HCT116 (cell line): ENCODE results near the gene PRRT1. TPM values are rescaled to one million over a fixed set of nuclear protein-coding genes. Genes with fewer than 3 reads are reported as not detected.

ENCODE experiments used
- ATAC-seq: fragments of 200-7000 bp; cut with Tn5 transposase; 2 replicates; pipeline ENCODE4 v1.9.1; 2020; ENCODE audit warnings: mild to moderate bottlenecking, moderate library complexity
- BruUV-seq: library from RNA; stranded (reverse); fragments of 400-500 nt; replicated peaks from 2 replicates; lab custom pipeline; 2021; lab: Mats Ljungman, UMichigan
- CTCF ChIA-PET: fragments of 300-600 bp; sonication (Branson Sonifier 250); formaldehyde crosslinking; loops from one replicate; lab custom pipeline; 2021; ENCODE audit warnings: antibody characterized with exemption; lab: Charles Lee
- POLR2A ChIA-PET: fragments of 300-600, 350-600 bp; sonication (Branson Sonifier 250); formaldehyde crosslinking; loops from one replicate; lab custom pipeline; 2021; ENCODE audit warnings: antibody characterized with exemption; lab: Charles Lee
- RAD21 ChIA-PET, 2 experiments: fragments of 300-600 bp; sonication (Branson Sonifier 250); formaldehyde crosslinking; loops; one replicate each; lab custom pipeline; 2023; ENCODE audit warnings: low total read pairs in 2 of 2; ENCODE audit not compliant: uncharacterized antibody in 2 of 2, unreplicated experiment in 2 of 2, low non-redundant PET in 1 of 2; lab: Charles Lee
- DNase-seq: peaks from one replicate; pipeline ENCODE4 v3.0.0-alpha.2; 2010; ENCODE audit warnings: low read depth, low spot score
- H2AFZ ChIP-seq: fragments of 200-600 bp; shearing (Covaris generic), sonication (generic); 2 replicates; pipeline ENCODE4 v1.6.1; 2017; ENCODE audit warnings: low read depth, mixed run types, mixed read lengths, antibody characterized with exemption, low read length; ENCODE audit not compliant: poor library complexity, severe bottlenecking
- H3K27ac ChIP-seq: 2 replicates; pipeline ENCODE4 v1.5.1; 2012; ENCODE audit warnings: low read depth, low read length
- H3K27me3 ChIP-seq: fragments of 200-600 bp; sonication (generic); 2 replicates; pipeline ENCODE4 v1.6.1; 2016; ENCODE audit warnings: mixed run types, low read length, mixed read lengths; ENCODE audit not compliant: insufficient read depth
- H3K36me3 ChIP-seq, 2 experiments: fragments of 200-500 bp in 1 of 2; fragments of 200-600 bp in 1 of 2; sonication (Bioruptor generic) in 1 of 2; sonication (generic) in 1 of 2; 2 replicates each; pipeline versions ENCODE4 v1.5.1 to v1.6.1; 2014 to 2016; ENCODE audit warnings: low read length in 2 of 2, inconsistent platforms in 1 of 2, mixed read lengths in 1 of 2, mixed run types in 1 of 2; ENCODE audit not compliant: insufficient read depth in 2 of 2, control insufficient read depth in 1 of 2
- H3K4me1 ChIP-seq, 2 experiments: fragments of 200-600 bp in 1 of 2; sonication (generic) in 1 of 2; 2 replicates each; pipeline versions ENCODE4 v1.5.1 to v1.6.1; 2012 to 2017; ENCODE audit warnings: low read length in 2 of 2, inconsistent platforms in 1 of 2, mild to moderate bottlenecking in 1 of 2, mixed read lengths in 1 of 2, mixed run types in 1 of 2, moderate library complexity in 1 of 2; ENCODE audit not compliant: insufficient read depth in 2 of 2, control insufficient read depth in 1 of 2
- H3K4me2 ChIP-seq: fragments of 200-600 bp; sonication (generic); 2 replicates; pipeline ENCODE4 v1.6.1; 2017; ENCODE audit warnings: mixed run types, low read length, mixed read lengths
- H3K4me3 ChIP-seq, 2 experiments: fragments of 200-600 bp in 1 of 2; sonication (generic) in 1 of 2; replicated peaks in 1 of 2; 2 replicates each; pipeline ENCODE4 v1.5.1; 2011 to 2016; ENCODE audit warnings: low read length in 2 of 2, control low read depth in 1 of 2, low read depth in 1 of 2, mild to moderate bottlenecking in 1 of 2, mixed read lengths in 1 of 2, mixed run types in 1 of 2
- H3K79me2 ChIP-seq: fragments of 200-600 bp; sonication (generic); 2 replicates; pipeline ENCODE4 v1.6.1; 2017; ENCODE audit warnings: mild to moderate bottlenecking, mixed run types, low read length, moderate library complexity, mixed read lengths; ENCODE audit not compliant: insufficient read depth
- H3K9ac ChIP-seq: fragments of 200-600 bp; sonication (generic); 2 replicates; pipeline ENCODE4 v1.6.1; 2016; ENCODE audit warnings: low read length, mixed read lengths
- H3K9me2 ChIP-seq: fragments of 200-600 bp; sonication (generic), shearing (Covaris generic); 2 replicates; pipeline ENCODE4 v1.6.1; 2017; ENCODE audit warnings: mixed run types, mild to moderate bottlenecking, moderate library complexity; ENCODE audit not compliant: insufficient read depth
- H3K9me3 ChIP-seq, 2 experiments: fragments of 200-500 bp in 1 of 2; fragments of 200-600 bp in 1 of 2; sonication (Bioruptor generic) in 1 of 2; sonication (generic) in 1 of 2; 2 replicates each; pipeline ENCODE4 v1.6.1; 2014 to 2017; ENCODE audit warnings: low read length in 2 of 2, mixed read lengths in 2 of 2, inconsistent platforms in 1 of 2, low read depth in 1 of 2, mild to moderate bottlenecking in 1 of 2, mixed run types in 1 of 2, moderate library complexity in 1 of 2; ENCODE audit not compliant: control insufficient read depth in 1 of 2, insufficient read depth in 1 of 2
- H4K20me1 ChIP-seq: fragments of 200-600 bp; sonication (generic), shearing (Covaris generic); 2 replicates; pipeline ENCODE4 v1.6.1; 2017; ENCODE audit warnings: mixed run types, mild to moderate bottlenecking, moderate library complexity; ENCODE audit not compliant: insufficient read depth
- CEBPB ChIP-seq: IDR thresholded peaks from 2 replicates; pipeline ENCODE4 v1.6.1; 2012; ENCODE audit warnings: low read depth
- EGR1 ChIP-seq: IDR thresholded peaks from 2 replicates; pipeline ENCODE4 v1.6.1; 2012; ENCODE audit warnings: low read depth
- EZH2 ChIP-seq: fragments of 200-600 bp; sonication (generic); IDR thresholded peaks from 2 replicates; pipeline ENCODE4 v1.6.1; 2017; ENCODE audit warnings: antibody characterized with exemption, mixed run types
- EZH2phosphoT487 ChIP-seq: fragments of 200-600 bp; IDR thresholded peaks from 2 replicates; pipeline ENCODE4 v1.6.1; 2018; ENCODE audit warnings: antibody characterized with exemption, borderline replicate concordance
- FOSL1 ChIP-seq: IDR thresholded peaks from 2 replicates; pipeline ENCODE4 v1.6.1; 2012; ENCODE audit warnings: low read depth
- JUND ChIP-seq: IDR thresholded peaks from 2 replicates; pipeline ENCODE4 v1.6.1; 2012
- POLR2A ChIP-seq: IDR thresholded peaks from 2 replicates; pipeline ENCODE4 v1.7.0; 2011; ENCODE audit warnings: borderline replicate concordance; ENCODE audit not compliant: insufficient read depth, insufficient read length; ENCODE audit errors: extremely low read depth
- POLR2AphosphoS5 ChIP-seq: IDR thresholded peaks from 2 replicates; pipeline ENCODE4 v1.6.1; 2011; ENCODE audit warnings: mild to moderate bottlenecking, low read depth, low read length, moderate library complexity
- RAD21 ChIP-seq: IDR thresholded peaks from 2 replicates; pipeline ENCODE4 v1.6.1; 2012; ENCODE audit warnings: low read depth, mild to moderate bottlenecking
- SIN3A ChIP-seq: IDR thresholded peaks from 2 replicates; pipeline ENCODE4 v1.6.1; 2012; ENCODE audit warnings: low read depth
- SP1 ChIP-seq: IDR thresholded peaks from 2 replicates; pipeline ENCODE4 v1.6.1; 2012; ENCODE audit warnings: low read depth
- TCF7L2 ChIP-seq: IDR thresholded peaks from 2 replicates; pipeline ENCODE4 v1.7.0; 2011; ENCODE audit warnings: borderline replicate concordance, inconsistent platforms; ENCODE audit not compliant: insufficient read depth, insufficient read length; ENCODE audit errors: extremely low read depth
- YY1 ChIP-seq: IDR thresholded peaks from 2 replicates; pipeline ENCODE4 v1.6.1; 2011; ENCODE audit warnings: low read length, low read depth, moderate library complexity, mild to moderate bottlenecking; ENCODE audit not compliant: insufficient replicate concordance; ENCODE audit errors: extremely low read depth
- ZFX ChIP-seq: fragments of 450-650 bp; IDR thresholded peaks from 2 replicates; pipeline ENCODE4 v1.6.1; 2017
- ZNF274 ChIP-seq: fragments of 200-500 bp; sonication (Bioruptor generic); IDR thresholded peaks from 2 replicates; pipeline ENCODE4 v1.6.1; 2014; ENCODE audit warnings: mild to moderate bottlenecking, low read depth, low read length, inconsistent platforms
- intact Hi-C: fragments of 100-400 bp; cut with micrococcal nuclease; formaldehyde crosslinking; loops from 2 replicates; pipeline ENCODE4 v1.10.0; 2022
- total RNA-seq: library from RNA; stranded (reverse); gene quantifications from one replicate; pipeline ENCODE4 v1.2.1, GENCODE V29; 2021; ENCODE audit not compliant: unreplicated experiment
- TF ChIP-seq, protein P1 (sequence below), 3 experiments: fragments of 200-600 bp in 1 of 3; sonication (generic) in 1 of 3; IDR thresholded peaks in 2 of 3; conservative IDR thresholded peaks in 1 of 3; 2 replicates each; pipeline ENCODE4 v1.5.1; 2012 to 2017; ENCODE audit warnings: low read depth in 2 of 3, low read length in 2 of 3, antibody characterized with exemption in 1 of 3, borderline replicate concordance in 1 of 3, control low read depth in 1 of 3, mild to moderate bottlenecking in 1 of 3, mixed read lengths in 1 of 3, mixed run types in 1 of 3, moderate library complexity in 1 of 3; ENCODE audit not compliant: insufficient read depth in 1 of 3
- TF ChIP-seq, protein P2 (sequence below): IDR thresholded peaks from 2 replicates; pipeline ENCODE4 v1.6.1; 2012
- TF ChIP-seq, protein P3 (sequence below): IDR thresholded peaks from 2 replicates; pipeline ENCODE4 v1.6.1; 2011; ENCODE audit warnings: mild to moderate bottlenecking, low read length, moderate library complexity; ENCODE audit not compliant: insufficient replicate concordance; ENCODE audit errors: extremely low read depth
- TF ChIP-seq, protein P4 (sequence below): IDR thresholded peaks from 2 replicates; pipeline ENCODE4 v1.6.1; 2012

Gene PRRT1
- total RNA-seq, 1 experiment from 2014 or later = 6.1 TPM

DNA sequence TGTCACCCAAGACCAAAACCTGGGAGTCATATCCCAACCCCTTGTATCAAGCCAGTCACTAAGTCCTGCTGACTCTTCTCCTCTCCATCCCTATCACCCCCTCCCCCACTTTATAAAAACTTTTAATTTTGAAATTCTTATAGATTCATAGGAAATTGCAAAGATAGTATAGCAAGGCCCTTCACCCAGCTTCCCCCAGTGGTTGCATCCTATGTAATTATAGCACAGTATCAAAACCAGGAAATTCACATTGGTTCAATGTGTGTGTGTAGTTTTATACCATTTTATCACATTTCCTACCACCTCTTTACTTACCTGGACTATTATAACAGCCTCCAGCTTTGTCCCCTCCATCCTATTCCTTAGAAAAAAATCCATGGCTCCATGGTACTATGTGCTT lies 6.3 kb upstream of the PRRT1 start:
- Histone ChIP-seq H3K4me1 (peaks cover 5 to 14% of the 10 kb centered on the region in 2 experiments), H3K4me3 (no peak overlapping the region), H3K9ac (no peak overlapping the region), H3K36me3 (peaks cover 15 to 17% of the 10 kb centered on the region in 2 experiments; a peak in 3 of 4 replicates), H4K20me1 (no peaks in the 10 kb centered on the region), H3K9me2 (no peaks in the 10 kb centered on the region), H3K79me2 (peaks cover 16% of the 10 kb centered on the region), H3K27ac (no peak overlapping the region), H3K4me2 (no peak overlapping the region), H3K9me3 (no peaks in the 10 kb centered on the region), H2AFZ (no peak overlapping the region), H3K27me3 (no peaks in the 10 kb centered on the region)
- TF ChIP-seq, protein P1, sequence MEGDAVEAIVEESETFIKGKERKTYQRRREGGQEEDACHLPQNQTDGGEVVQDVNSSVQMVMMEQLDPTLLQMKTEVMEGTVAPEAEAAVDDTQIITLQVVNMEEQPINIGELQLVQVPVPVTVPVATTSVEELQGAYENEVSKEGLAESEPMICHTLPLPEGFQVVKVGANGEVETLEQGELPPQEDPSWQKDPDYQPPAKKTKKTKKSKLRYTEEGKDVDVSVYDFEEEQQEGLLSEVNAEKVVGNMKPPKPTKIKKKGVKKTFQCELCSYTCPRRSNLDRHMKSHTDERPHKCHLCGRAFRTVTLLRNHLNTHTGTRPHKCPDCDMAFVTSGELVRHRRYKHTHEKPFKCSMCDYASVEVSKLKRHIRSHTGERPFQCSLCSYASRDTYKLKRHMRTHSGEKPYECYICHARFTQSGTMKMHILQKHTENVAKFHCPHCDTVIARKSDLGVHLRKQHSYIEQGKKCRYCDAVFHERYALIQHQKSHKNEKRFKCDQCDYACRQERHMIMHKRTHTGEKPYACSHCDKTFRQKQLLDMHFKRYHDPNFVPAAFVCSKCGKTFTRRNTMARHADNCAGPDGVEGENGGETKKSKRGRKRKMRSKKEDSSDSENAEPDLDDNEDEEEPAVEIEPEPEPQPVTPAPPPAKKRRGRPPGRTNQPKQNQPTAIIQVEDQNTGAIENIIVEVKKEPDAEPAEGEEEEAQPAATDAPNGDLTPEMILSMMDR (IDR thresholded peaks at IDR 0.05 in 2 of 3, conservative IDR thresholded peaks at IDR 0.05 in 1 of 3; ENCODE audit: borderline replicate concordance in 1 of 3, insufficient read depth in 1 of 3, low read depth in 2 of 3, low read length in 2 of 3) = no peak
- TF ChIP-seq EGR1 (no peak), FOSL1 (no peak), YY1 (no peak), POLR2A (no peak), CEBPB (no peak), EZH2phosphoT487 (no peak), JUND (no peak), SP1 (no peak), POLR2AphosphoS5 (no peak), ZNF274 (no peak), RAD21 (no peak), TCF7L2 (no peak), EZH2 (no peak), SIN3A (no peak), ZFX (no peak)
- TF ChIP-seq, protein P2, sequence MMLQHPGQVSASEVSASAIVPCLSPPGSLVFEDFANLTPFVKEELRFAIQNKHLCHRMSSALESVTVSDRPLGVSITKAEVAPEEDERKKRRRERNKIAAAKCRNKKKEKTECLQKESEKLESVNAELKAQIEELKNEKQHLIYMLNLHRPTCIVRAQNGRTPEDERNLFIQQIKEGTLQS = no peak
- TF ChIP-seq, protein P3, sequence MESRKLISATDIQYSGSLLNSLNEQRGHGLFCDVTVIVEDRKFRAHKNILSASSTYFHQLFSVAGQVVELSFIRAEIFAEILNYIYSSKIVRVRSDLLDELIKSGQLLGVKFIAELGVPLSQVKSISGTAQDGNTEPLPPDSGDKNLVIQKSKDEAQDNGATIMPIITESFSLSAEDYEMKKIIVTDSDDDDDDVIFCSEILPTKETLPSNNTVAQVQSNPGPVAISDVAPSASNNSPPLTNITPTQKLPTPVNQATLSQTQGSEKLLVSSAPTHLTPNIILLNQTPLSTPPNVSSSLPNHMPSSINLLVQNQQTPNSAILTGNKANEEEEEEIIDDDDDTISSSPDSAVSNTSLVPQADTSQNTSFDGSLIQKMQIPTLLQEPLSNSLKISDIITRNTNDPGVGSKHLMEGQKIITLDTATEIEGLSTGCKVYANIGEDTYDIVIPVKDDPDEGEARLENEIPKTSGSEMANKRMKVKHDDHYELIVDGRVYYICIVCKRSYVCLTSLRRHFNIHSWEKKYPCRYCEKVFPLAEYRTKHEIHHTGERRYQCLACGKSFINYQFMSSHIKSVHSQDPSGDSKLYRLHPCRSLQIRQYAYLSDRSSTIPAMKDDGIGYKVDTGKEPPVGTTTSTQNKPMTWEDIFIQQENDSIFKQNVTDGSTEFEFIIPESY = no peak
- TF ChIP-seq, protein P4, sequence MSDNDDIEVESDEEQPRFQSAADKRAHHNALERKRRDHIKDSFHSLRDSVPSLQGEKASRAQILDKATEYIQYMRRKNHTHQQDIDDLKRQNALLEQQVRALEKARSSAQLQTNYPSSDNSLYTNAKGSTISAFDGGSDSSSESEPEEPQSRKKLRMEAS = no peak
- POLR2A ChIA-PET = no interaction called here
- no peak for ATAC-seq
- RAD21 ChIA-PET = no interaction called here
- intact Hi-C loops = no loop called here
- no peak for DNase-seq
- CTCF ChIA-PET = no interaction called here
- no TSS peak for BruUV-seq
